ENCODE measurements around the gene SNX10. TPM values are rescaled to one million over a fixed set of nuclear protein-coding genes. Genes with fewer than 3 reads are reported as not detected.

SNX10 gene
- polyA plus RNA-seq, 4 donors, result 9.0 to 26.1 (median 20.7) TPM

Other genes with a start within 250 kb of the SNX10 start
- gene NFE2L3, start 139.7 kb upstream of the SNX10 start, polyA plus RNA-seq (ENCODE audit: insufficient read length in 4 of 4), result 10 to 100 TPM in 3 of 4 donors, 1 to 10 TPM in 1; 5.9 to 42.3 (median 35.0) TPM
- 1,000 to 10,000 TPM; 1,061 to 1,650 (median 1,619) TPM for gene HNRNPA2B1, start 91.1 kb upstream of the SNX10 start, polyA plus RNA-seq (ENCODE audit: insufficient read length in 4 of 4)
- 100 to 1,000 TPM; 250 to 363 (median 342) TPM for gene CBX3, start 90.1 kb upstream of the SNX10 start, polyA plus RNA-seq (ENCODE audit: insufficient read length in 4 of 4)

Measured in left renal pelvis (tissue), 4 donors.